Stimulated activated CD4-positive, alpha-beta T cell treated with anti-CD3 and anti-CD28 coated beads, TNF-alpha, amount 100 ng/mL, for 24 hours (primary cell): ENCODE results near the gene SLC23A3.
"Not testable (repeated sequence)": the region's sequence is repeated elsewhere in the genome, so short reads cannot be mapped to it uniquely, and the experiment has no call there.

Experiments
- DNase-seq, 3 experiments: peaks; one replicate each; pipeline ENCODE4 v3.0.0-alpha.2; 2020; ENCODE audit warnings: low read depth in 3 of 3

SLC23A3 gene

DNA sequence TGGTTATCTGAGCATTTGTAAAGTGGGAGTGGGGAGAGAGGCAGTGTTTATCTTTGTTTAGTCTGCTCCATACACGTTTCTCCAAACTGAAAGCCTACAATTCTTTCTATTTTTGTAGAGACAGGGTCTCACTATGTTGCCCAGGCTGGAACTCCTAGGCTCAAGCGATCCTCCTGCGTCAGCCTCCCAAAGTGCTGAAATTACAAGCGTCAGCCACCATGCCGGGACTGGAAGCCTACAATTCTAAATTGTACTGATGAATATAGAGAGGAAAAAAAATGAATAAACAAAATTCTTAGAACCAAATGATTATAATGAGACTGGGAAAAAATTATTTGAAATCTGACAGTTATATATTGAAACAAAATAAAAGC lies 35.3 kb upstream of the SLC23A3 start:
- no peak for DNase-seq

DNA sequence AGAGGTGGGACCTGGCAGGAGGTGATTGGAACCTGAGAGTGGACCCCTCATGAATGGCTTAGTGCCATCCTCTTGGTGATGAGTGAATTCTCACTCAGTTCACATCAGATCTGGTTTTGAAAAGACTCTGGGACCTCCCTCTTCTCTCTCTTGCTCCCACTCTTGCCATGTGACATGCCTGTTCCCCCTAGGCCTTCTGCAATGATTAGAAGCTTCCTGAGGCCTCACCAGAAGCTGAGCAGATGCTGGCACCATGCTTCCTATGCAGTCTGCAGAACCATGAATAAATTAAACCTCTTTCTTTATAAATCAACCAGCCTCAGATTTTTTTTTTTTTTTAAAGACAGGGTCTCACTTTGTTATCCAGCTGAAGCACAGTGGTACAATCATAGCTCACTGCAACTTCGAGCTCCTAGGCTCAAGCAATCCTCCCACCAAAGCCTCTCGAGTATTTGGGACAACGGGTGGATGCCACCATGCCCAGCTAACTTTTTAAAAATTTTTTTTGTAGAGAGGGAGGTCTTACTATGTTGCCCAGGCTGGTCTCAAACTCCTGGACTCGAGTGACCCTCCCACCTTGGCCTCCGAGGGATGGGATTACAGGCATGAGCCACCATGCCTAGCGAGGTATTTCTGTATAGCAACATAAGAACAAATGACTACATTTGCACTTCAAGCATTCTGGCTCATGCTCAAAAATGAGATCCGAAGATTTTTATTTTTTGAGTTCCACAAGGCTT lies 34.8 kb upstream of the SLC23A3 start:
- DNase-seq: no peak

DNA sequence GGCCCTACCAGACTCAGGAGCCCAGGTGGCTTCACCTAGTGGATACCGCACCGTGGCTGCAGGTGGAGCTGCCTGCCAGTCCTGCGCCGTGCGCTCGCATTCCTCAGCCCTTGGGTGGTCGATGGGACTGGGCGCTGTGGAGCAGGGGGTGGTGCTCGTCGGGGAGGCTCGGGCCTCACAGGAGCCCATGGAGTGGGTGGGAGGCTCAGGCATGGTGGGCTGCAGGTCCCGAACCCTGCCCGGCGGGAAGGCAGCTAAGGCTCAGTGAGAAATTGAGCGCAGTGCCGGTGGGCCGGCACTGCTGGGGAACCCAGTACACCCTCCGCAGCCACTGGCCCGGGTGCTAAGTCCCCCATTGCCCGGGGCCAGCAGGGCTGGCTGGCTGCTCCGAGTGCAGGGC lies 31.5 kb upstream of the SLC23A3 start:
- DNase-seq: not testable (repeated sequence)

DNA sequence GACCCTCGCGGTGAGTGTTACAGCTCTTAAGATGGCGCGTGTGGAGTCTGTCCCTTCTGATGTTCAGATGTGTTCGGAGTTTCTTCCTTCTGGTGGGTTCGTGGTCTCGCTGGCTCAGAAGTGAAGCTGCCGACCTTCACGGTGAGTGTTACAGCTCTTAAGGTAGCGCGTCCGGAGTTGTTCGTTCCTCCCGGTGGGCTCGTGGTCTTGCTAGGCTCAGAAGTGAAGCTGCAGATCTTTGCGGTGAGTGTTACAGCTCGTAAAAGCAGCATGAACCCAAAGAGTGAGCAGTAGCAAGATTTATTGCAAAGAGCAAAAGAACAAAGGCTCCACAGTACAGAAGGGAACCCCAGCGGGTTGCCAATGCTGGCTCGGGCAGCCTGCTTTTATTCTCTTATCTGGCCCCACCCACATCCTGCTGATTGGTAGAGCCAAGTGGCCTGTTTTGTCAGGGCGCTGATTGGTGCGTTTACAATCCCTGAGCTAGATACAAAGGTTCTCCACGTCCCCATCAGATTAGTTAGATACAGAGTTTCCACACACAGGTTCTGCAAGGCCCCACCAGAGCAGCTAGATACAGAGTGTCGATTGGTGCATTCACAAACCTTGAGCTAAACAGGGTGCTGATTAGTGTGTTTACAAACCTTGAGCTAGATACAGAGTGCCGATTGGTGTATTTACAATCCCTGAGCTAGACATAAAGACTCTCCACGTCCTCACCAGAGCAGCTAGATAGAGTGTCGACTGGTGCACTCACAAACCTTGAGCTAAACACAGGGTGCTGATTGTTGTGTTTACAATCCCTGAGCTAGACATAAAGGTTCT lies 30.9 kb upstream of the SLC23A3 start:
- DNase-seq: not testable (repeated sequence)

DNA sequence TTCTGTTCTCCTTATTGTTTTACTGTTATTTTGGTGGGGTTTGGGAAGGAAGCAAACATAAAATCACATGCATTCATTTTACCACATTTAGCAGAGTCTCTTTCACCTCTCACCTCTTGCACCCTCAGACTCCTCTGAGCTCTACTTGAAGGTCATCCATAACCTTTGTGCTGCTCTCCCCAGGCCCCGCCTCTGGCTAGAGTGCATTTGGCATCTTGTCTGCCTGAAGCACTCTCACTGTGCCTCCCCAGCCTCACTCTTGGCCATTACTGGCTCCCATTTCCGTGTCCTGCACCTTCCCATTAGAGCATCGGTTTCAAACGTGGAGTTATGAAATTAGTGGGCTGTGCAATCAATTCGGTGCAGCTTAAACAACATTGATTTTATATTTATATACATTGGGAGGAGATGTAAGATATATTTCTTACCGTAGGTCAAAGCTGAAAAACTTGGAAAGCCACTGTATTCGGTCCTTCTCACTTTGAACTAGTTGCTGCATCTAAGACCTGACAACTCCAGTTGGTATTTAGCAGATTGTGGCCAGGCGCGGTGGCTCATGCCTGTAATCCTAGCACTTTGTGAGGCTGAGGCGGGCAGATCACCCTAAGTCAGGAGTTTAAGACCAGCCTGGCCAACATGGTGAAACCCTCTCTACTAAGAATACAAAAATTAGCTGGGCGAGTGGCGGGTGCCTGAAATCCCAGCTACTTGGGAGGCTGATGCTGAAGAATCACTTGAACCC lies 29.8 kb upstream of the SLC23A3 start:
- no peak for DNase-seq

DNA sequence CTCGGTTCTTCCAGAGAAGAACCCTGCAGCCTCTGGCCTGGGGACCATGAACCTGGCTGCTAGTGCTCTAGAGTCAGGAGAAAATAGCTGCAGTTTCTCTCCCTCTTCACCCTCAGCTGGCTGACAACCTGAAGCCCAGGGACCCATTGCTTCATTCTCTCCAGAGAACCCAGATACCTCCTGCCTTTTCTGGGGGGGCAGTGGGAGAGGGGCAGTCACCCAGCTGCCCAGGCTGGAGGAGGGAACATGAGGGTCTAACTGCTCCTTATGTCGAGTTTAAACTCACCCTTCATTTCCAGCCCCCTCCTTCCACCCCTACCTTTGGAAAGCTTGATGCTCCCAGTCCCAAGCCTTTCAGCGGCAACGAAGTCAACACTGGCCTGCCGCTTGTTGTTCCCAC lies 29.1 kb upstream of the SLC23A3 start:
- no peak for DNase-seq

DNA sequence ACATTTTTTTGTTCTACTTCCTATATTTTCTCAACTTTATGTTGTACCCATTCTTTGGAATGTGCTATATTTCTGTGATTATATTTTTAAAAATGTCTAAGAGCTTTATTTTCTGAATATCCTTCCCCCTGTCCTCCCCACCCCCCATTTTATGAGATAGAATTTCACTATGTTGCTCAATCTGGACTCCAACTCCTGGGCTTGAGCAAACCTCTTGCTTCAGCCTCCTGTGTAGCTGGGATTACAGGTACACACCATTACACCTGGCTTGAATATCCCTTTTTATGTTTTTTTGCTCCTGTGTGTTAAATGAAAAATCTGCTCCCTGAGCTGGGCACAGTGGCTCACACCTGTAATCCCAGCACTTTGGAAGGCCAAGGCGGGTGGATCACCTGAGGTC lies 27.6 kb upstream of the SLC23A3 start:
- no peak for DNase-seq

DNA sequence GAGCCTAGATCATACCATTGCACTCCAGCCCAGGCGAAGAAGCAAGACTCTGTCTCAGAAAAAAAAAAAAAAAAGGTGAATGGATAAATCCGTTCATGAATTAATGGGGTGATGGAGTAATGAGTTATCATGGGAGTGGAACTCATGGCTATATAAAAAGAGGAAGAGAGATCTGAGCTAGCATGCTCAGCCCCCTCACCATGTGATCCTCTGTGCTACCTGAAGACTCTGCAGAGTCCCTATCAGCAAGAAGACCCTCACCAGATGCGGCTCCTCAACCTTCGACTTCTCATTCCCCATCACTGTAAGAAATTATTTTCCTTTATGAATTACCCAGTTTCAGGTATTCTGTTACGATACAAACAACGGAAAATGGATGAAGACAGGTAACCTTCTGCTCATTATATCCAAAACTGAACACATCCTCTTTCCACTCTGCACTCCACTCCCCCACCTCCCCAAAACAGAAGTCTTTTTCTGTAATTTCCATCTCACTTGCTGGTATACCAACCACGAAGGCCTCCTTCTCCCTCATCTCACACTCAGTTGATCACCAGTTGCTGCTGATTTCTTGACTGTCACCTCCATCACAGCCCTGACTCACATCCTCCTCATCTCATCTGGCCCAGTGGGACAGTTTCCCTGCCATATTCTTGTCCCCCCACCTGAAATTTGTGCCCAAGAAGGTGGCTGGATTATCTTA lies 17.1 kb upstream of the SLC23A3 start:
- DNase-seq: no peak

DNA sequence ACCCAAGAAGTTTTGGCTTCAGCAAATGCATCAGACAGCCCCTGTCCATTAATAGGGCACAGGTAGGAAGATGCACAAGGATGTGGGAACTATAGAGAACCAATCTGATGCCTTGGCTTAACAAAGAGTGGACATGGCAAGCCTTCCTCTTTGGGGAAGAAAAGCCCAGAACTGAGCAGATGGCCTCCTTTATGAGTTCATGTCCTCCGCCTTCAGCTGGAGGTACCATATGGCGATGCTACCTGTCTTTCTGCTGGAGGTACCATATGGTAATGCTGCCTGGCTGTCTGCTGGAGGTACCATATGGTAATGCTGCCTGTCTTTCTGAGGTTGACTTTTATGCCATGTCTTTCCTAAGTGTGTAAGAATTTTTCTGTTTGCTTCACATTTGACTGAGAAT lies 14.3 kb upstream of the SLC23A3 start:
- DNase-seq: no peak

DNA sequence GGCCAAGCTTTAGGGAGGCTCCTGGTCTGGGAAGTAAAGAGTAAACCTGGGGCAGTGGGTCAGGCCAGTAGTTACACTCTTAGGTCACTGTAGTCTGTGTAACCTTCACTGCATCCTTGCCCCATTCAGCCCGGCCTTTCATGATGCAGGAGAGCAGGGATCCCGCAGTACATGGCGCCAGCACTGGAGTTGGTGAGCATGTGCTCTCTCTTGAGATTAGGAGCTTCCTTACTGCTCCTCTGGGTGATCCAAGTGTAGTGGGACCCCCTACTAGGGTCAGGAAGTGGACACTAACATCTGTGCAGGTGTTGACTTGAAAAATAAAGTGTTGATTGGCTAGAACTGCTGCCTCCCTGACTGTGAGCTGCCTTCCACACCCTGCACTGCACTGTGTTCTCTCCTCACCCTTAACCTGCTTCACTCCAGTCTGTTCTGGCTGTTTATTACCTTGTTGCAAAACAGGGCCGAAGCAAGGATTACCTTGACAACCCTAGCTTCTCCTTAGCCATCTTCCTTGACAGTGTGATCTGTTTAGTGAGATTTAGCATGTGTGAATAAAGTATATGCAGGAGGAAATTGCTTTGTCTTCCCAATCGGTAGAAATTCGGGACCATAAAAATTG lies 13.4 kb upstream of the SLC23A3 start:
- no peak for DNase-seq

DNA sequence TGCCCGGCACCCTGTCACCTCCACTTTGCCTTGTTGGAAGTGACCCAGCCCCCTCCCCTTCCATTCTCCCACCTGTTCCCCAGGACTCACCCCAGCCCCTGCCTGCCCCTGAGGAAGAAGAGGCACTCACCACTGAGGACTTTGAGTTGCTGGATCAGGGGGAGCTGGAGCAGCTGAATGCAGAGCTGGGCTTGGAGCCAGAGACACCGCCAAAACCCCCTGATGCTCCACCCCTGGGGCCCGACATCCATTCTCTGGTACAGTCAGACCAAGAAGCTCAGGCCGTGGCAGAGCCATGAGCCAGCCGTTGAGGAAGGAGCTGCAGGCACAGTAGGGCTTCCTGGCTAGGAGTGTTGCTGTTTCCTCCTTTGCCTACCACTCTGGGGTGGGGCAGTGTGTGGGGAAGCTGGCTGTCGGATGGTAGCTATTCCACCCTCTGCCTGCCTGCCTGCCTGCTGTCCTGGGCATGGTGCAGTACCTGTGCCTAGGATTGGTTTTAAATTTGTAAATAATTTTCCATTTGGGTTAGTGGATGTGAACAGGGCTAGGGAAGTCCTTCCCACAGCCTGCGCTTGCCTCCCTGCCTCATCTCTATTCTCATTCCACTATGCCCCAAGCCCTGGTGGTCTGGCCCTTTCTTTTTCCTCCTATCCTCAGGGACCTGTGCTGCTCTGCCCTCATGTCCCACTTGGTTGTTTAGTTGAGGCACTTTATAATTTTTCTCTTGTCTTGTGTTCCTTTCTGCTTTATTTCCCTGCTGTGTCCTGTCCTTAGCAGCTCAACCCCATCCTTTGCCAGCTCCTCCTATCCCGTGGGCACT lies 12.7 kb upstream of the SLC23A3 start:
- DNase-seq: no peak

DNA sequence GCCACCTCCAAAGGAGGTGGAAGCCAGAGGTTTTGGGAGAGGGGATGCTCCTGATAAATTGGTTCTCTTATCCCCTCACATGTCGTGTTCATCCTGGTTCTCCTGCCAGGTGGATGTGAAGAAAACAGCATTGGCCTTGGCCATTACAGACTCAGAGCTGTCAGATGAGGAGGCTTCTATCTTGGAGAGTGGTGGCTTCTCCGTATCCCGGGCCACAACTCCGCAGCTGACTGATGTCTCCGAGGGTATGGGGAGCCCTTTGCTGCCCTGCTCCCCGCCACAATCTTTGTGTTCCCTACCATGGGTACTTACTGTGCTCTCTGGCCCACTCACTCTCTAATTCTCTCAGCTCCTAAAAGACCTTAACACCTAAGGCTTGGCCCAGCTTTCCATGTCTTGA lies 11.7 kb upstream of the SLC23A3 start:
- no peak for DNase-seq

DNA sequence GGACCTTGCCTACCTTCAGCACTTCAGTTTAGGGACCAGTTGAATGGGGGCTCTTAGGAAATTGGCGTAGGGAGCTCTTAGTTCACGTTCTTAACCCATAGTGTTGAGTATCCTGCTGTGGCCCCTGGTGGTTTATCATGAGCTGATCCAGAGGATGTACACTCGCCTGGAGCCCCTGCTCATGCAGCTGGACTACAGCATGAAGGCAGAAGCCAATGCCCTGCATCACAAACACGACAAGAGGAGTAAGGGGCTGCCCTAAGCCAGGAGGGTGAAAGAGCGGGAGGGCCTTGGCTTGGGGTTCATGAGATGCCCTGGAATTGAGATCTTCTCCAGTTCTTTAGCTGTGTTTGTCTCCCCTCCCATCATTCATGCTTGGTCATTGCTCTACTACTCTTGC lies 11.1 kb upstream of the SLC23A3 start:
- no peak for DNase-seq

DNA sequence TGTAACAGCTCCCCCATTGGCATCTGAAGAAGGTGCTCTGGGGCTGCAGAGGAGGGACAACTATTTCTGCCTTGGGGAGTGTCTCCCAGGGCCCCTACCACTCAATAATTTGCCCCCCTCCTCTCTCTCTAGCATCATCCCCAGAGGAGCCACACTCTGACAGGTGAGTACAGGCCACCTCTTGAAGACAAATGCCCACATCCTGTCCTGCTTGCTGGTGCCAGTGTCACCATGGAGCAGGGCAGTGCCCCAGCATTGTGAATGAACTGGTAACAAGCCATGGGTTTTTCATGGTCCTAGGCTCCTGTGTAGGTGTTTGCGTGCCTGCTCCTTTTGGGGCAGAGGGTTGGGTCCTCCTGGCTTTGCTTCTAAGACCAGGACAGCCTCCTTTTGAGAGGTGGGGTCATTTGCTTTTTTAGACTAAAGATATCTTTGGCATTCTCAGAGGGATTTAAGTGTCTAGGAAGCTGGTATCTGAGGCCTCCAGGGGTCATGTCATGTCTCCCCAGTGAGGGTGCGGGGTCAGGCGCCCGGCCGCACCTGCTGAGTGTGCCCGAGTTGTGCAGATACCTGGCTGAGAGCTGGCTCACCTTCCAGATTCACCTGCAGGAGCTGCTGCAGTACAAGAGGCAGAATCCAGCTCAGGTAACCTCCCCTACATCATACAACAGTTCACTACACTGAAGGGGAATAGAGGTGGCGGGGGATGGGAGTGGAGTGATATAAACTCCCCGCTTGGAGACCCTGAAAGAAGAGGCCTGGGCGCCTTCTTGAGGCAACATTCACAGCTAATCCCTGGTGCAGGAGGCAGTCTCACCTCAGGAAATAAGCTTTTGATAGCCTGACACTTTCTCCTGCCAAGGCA lies 10.0 kb upstream of the SLC23A3 start:
- DNase-seq: no peak

DNA sequence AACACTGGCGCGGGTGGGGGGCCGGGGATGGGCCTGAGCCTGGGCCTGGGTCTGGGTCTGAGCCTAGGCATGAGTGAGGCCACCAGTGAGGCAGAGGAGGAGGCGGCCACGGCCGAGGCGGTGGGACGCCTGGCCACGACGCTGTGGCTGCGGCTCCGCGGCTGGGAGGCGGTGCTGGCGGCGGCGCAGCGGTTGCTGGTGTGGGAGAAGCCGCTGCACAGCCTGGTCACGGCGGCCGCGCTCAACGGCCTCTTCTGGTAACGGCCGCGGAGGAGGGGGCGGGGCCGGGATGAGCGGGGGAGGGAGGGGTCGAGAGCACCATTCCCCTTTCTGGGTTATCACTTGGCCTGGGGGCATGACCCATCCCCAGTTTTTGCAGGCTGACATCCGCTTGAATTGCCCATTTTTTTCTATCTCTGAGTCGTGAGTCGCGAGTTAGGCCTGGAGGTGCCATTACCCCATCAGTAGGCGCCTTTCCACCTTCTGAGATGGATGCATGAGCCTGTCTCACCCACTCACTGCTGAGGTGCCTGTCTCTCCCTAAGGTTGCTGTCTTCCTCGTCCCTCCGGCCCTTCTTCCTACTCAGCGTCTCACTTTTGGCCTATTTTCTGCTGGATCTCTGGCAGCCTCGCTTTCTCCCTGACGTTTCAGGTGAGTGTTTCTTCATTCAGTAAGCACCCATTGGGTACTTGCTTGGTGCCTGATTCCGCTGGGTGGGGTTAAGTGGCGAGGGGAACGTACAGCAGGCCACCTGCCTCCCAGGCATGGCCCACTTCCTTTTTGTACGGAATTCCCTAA lies 8.7 kb upstream of the SLC23A3 start:
- DNase-seq: peak in 1 of 3 experiments; percentile 41

DNA sequence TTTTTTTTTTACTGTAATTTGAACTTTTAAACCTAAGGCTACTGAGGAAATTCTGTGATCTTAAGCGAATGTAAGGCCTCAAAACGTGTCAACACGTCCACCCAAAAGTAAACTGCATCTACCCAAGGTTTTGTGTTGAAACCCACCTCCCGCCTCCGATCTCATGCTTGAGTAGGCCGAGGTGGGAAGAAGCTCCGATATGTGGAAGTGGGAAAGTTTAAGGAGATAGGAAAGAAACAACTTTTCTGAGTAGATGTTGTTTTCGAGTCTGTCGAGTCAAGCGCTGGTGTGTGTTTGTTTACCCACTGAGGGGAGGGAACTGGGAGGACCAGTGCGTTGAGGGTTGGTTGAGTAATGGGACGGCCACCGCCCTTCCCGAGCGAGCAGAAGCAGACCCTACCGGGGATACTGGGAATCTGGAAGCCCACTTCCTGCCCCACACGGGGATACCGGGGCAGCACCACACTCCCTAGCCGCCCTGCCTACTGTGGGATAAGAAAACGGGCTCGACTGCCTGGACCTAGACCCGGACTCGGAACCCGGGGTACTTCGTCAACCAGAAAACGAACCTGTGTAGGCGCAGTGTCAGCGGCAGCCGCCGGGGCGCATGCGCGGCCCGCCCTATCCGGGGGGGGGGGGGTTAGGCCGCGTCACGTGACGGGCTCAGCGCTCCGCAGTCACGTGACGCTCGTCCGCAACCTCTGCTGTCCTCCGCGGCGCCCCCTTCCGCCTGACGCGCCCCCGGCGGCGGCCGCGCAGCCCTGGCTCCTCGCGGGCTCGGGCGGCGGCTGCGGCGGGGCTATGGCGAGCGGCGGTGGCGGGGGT lies 7.9 kb upstream of the SLC23A3 start, which contains the start of gene RETREG2:
TSS of gene RETREG2 (plus strand) at position 724 of the 825 bp plus-strand sequence. CDS start at position 802, 78 bp downstream.
- DNase-seq: peak; percentile 47 to 72 (median 54)

DNA sequence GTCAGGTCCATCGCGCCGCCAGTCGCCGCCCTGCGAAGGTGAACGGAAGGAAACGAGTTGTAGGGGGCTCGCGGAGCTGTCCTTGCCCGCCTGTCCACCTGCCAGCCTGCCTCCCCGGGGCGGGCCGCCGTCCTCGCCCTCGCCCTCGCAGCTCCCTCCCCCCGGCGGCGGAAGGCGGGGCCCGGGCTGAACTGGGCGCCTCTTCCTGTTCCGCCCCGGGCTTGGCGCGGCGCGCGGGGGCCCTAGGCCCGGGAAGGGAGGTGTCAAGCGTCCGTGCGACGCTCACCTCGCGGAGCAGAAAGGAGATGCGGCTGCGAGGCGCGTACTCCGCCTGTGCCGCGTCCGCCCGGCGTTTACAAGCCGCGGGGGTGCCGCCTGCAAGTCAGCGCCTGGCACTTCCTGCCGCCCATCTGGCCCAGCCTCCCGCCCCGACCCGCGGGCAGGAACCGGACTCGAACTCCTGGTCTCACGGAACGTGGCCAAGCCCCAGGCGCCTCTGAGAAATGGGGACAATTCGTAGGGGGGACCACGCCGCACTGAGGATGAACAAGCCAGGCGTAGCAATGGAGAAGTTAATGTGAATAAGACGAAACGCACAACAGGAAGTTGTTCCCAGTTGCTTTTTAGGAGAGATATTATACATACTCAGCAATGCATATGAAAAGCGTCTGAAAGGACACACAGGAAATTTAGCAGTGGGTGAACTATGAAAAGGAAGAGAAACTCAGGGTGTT lies 7.2 kb upstream of the SLC23A3 start, which contains the start of gene CNPPD1:
TSS of gene CNPPD1 (minus strand) at position 108 of the 734 bp plus-strand sequence. CDS start at position 11, 97 bp downstream.
- peak; percentile 65 to 85 (median 69) for DNase-seq
